Measurements from ENCODE around the gene IPO4. TPM values are rescaled to one million over a fixed set of nuclear protein-coding genes. Genes with fewer than 3 reads are reported as not detected.
A peak's percentile ranks its signal among the peaks of the same experiment; 100 is the strongest.

The IPO4 gene
- total and polyA plus RNA-seq, 2 of the 13 experiments (the other 11 are each of a cell fraction or from before 2014, with no cell fraction given), result 39.0 to 179 TPM

DNA sequence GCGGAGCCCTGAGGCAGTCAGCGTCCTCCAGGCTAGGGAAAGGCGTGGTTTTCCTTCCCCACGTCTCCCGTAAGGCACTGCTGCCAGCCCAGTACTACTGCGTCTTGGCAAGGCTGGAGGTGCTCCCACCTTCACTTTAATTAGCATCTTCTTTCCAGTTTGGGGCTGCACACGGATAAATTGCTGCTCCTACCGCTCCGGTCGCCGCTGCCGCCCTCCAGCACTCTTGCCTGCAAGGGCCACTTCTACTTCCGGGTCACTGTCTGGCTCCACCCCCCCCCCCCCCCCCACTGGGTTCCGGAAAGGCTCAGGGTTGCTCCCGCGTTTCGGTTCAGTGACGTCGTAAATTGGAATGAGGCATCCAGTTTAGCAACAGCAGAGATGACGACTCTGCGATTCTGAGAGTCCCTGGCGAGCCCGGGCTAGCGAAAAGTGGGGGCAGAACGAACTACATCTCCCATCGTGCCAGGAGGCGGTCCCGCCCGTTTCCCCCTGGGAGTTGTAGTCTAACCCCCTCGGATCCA, 43.6 kb upstream of the IPO4 start, which contains the start of gene NEDD8 (continued):
- TF ChIP-seq, protein P1, sequence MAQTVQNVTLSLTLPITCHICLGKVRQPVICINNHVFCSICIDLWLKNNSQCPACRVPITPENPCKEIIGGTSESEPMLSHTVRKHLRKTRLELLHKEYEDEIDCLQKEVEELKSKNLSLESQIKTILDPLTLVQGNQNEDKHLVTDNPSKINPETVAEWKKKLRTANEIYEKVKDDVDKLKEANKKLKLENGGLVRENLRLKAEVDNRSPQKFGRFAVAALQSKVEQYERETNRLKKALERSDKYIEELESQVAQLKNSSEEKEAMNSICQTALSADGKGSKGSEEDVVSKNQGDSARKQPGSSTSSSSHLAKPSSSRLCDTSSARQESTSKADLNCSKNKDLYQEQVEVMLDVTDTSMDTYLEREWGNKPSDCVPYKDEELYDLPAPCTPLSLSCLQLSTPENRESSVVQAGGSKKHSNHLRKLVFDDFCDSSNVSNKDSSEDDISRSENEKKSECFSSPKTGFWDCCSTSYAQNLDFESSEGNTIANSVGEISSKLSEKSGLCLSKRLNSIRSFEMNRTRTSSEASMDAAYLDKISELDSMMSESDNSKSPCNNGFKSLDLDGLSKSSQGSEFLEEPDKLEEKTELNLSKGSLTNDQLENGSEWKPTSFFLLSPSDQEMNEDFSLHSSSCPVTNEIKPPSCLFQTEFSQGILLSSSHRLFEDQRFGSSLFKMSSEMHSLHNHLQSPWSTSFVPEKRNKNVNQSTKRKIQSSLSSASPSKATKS (CRISPR knock-in tag; IDR thresholded peaks at IDR 0.05), result no peak; the same call in 1 of the 2 replicates
- TF ChIP-seq ZBTB10 (CRISPR knock-in tag; IDR thresholded peaks at IDR 0.05; ENCODE audit: borderline replicate concordance) (peak; percentile 32; the same call in 1 of the 2 replicates), RFXANK (CRISPR knock-in tag; IDR thresholded peaks at IDR 0.05) (0 out of 2 replicates have a peak, but pooled peaks have one; percentile 9), AHDC1 (CRISPR knock-in tag; IDR thresholded peaks at IDR 0.05; ENCODE audit: borderline replicate concordance) (no peak; the same call in none of the 2 replicates), TOPORS (CRISPR knock-in tag; IDR thresholded peaks at IDR 0.05) (no peak; the same call in 1 of the 2 replicates), ZFYVE20 (CRISPR knock-in tag; IDR thresholded peaks at IDR 0.05; ENCODE audit: borderline replicate concordance, low read depth) (no peak; the same call in 1 of the 2 replicates), SAP130 (CRISPR knock-in tag; IDR thresholded peaks at IDR 0.05; ENCODE audit: low read depth) (peak; percentile 90), ZMYM3 (CRISPR knock-in tag; IDR thresholded peaks at IDR 0.05) (peak; percentile 35; the same call in 1 of the 2 replicates), ZBTB3 (CRISPR knock-in tag; IDR thresholded peaks at IDR 0.05; ENCODE audit: borderline replicate concordance, low read depth) (no peak), MBD4 (IDR thresholded peaks at IDR 0.05; ENCODE audit: borderline replicate concordance, low read length) (no peak), ZNF121 (CRISPR knock-in tag; IDR thresholded peaks at IDR 0.05) (no peak; the same call in 1 of the 2 replicates), ZNF264 (CRISPR knock-in tag; IDR thresholded peaks at IDR 0.05) (no peak), ZNF574 (CRISPR knock-in tag; IDR thresholded peaks at IDR 0.05) (peak; percentile 98), RORA (CRISPR knock-in tag; IDR thresholded peaks at IDR 0.05) (no peak), MATR3 (CRISPR knock-in tag; IDR thresholded peaks at IDR 0.05) (no peak)

Measured in HepG2 (cell line).